ENCODE results near the gene DPF3. TPM values are rescaled to one million over a fixed set of nuclear protein-coding genes. Genes with fewer than 3 reads are reported as not detected.

DPF3 gene
- total RNA-seq, 2 donors from 2014 or later: 0.78 to 4.0 TPM

- intact Hi-C loops (cut with DNase I): no loop called here
- no peaks in the 10 kb centered on the region for H3K4me1 ChIP-seq
- WGBS, 2 donors: 76 to 91% methylated on average over 1 of the region's 1 CpG
- no peak overlapping the region for H3K4me3 ChIP-seq
- H3K27me3 ChIP-seq: no peaks in the 10 kb centered on the region
- H3K36me3 ChIP-seq (replicated peaks in 1 of 2; ENCODE audit: insufficient read depth in 1 of 2, low read depth in 2 of 2): no peaks in the 10 kb centered on the region
- ATAC-seq (no peak), DNase-seq (no peak)
- no peaks in the 10 kb centered on the region for H3K9me3 ChIP-seq
- H3K27ac ChIP-seq: no peak overlapping the region
- TF ChIP-seq POLR2A (IDR thresholded peaks at IDR 0.05): no peak
- TF ChIP-seq CTCF (IDR thresholded peaks at IDR 0.05): no peak
These were observed 257.8 kb downstream of the DPF3 start for GRCh38 chr14:72636094-72636493.

GRCh38 chr14:72634691-72635616 lies 258.9 kb downstream of the DPF3 start:
- TF ChIP-seq CTCF (IDR thresholded peaks at IDR 0.05): no peak
- TF ChIP-seq POLR2A (IDR thresholded peaks at IDR 0.05): no peak
- 81 to 87% methylated on average over 4 of the region's 4 CpGs for WGBS, 2 donors
- intact Hi-C loops (cut with DNase I): no loop called here
- H3K4me3 ChIP-seq: no peak overlapping the region
- H3K36me3 ChIP-seq (replicated peaks in 1 of 2; ENCODE audit: insufficient read depth in 1 of 2, low read depth in 2 of 2): no peaks in the 10 kb centered on the region
- no peaks in the 10 kb centered on the region for H3K9me3 ChIP-seq
- no peaks in the 10 kb centered on the region for H3K27me3 ChIP-seq
- H3K27ac ChIP-seq: no peak overlapping the region
- DNase-seq: no peak
- no peak for ATAC-seq
- H3K4me1 ChIP-seq: no peaks in the 10 kb centered on the region

GRCh38 chr14:72633551-72633950 lies 260.4 kb downstream of the DPF3 start:
- H3K36me3 ChIP-seq (replicated peaks in 1 of 2; ENCODE audit: insufficient read depth in 1 of 2, low read depth in 2 of 2): no peaks in the 10 kb centered on the region
- intact Hi-C loops (cut with DNase I): no loop called here
- H3K4me3 ChIP-seq: no peak overlapping the region
- no peak for DNase-seq
- H3K9me3 ChIP-seq: no peaks in the 10 kb centered on the region
- H3K27ac ChIP-seq: no peak overlapping the region
- no peak for ATAC-seq
- no peaks in the 10 kb centered on the region for H3K27me3 ChIP-seq
- TF ChIP-seq CTCF (IDR thresholded peaks at IDR 0.05) (no peak), POLR2A (IDR thresholded peaks at IDR 0.05) (no peak)
- 77 to 83% methylated on average over 4 to 5 of the region's 5 CpGs for WGBS, 2 donors
- no peaks in the 10 kb centered on the region for H3K4me1 ChIP-seq

- no peaks in the 10 kb centered on the region for H3K4me1 ChIP-seq
- intact Hi-C loops (cut with DNase I): no loop called here
- H3K9me3 ChIP-seq: no peaks in the 10 kb centered on the region
- no peak for ATAC-seq
- no peak overlapping the region for H3K27ac ChIP-seq
- no peak for DNase-seq
- 64 to 79% methylated on average over 1 of the region's 1 CpG for WGBS, 2 donors
- no peaks in the 10 kb centered on the region for H3K36me3 ChIP-seq (replicated peaks in 1 of 2; ENCODE audit: insufficient read depth in 1 of 2, low read depth in 2 of 2)
- TF ChIP-seq POLR2A (IDR thresholded peaks at IDR 0.05) (no peak), CTCF (IDR thresholded peaks at IDR 0.05) (no peak)
- H3K4me3 ChIP-seq: no peak overlapping the region
- H3K27me3 ChIP-seq: no peaks in the 10 kb centered on the region
These were observed 261.2 kb downstream of the DPF3 start for GRCh38 chr14:72632727-72633126.

GRCh38 chr14:72631401-72631800 lies 262.5 kb downstream of the DPF3 start:
- intact Hi-C loops (cut with DNase I): no loop called here
- Histone ChIP-seq H3K4me3 (no peak overlapping the region), H3K4me1 (no peaks in the 10 kb centered on the region), H3K27me3 (no peaks in the 10 kb centered on the region), H3K36me3 (replicated peaks in 1 of 2; ENCODE audit: insufficient read depth in 1 of 2, low read depth in 2 of 2) (no peaks in the 10 kb centered on the region), H3K9me3 (no peaks in the 10 kb centered on the region), H3K27ac (no peak overlapping the region)
- ATAC-seq (no peak), DNase-seq (no peak)
- TF ChIP-seq POLR2A (IDR thresholded peaks at IDR 0.05): no peak
- TF ChIP-seq CTCF (IDR thresholded peaks at IDR 0.05): no peak
- WGBS, 2 donors: 80 to 100% methylated on average over 1 of the region's 1 CpG
